Mesenchymal stem cell (in vitro differentiated cells and primary cell): Measurements from ENCODE around the gene TPSG1.
"Not testable (repeated sequence)": the region's sequence is repeated elsewhere in the genome, so short reads cannot be mapped to it uniquely, and the experiment has no call there.

Source experiments
- DNase-seq: peaks from one replicate; pipeline ENCODE4 v3.0.0-alpha.2; 2013
- H2AFZ ChIP-seq: one replicate; pipeline ENCODE4 v1.6.1; 2013; ENCODE audit warnings: low read depth, mild to moderate bottlenecking, control low read depth, inconsistent platforms, low read length, moderate library complexity
- H2AK5ac ChIP-seq: 2 replicates; pipeline ENCODE4 v1.6.1; 2013; ENCODE audit warnings: low read length, moderate library complexity, mild to moderate bottlenecking, inconsistent platforms; ENCODE audit not compliant: severe bottlenecking
- H2BK120ac ChIP-seq: one replicate; pipeline ENCODE4 v1.6.1; 2013; ENCODE audit warnings: low read depth, mild to moderate bottlenecking, inconsistent platforms, low read length, moderate library complexity
- H2BK12ac ChIP-seq, 2 experiments: one replicate each; pipeline ENCODE4 v1.6.1; 2013; ENCODE audit warnings: inconsistent platforms in 2 of 2, low read length in 2 of 2, mild to moderate bottlenecking in 2 of 2, moderate library complexity in 2 of 2, control low read depth in 1 of 2
- H2BK15ac ChIP-seq: one replicate; pipeline ENCODE4 v1.6.1; 2013; ENCODE audit warnings: mild to moderate bottlenecking, low read depth, inconsistent platforms; ENCODE audit not compliant: poor library complexity, severe bottlenecking
- H2BK5ac ChIP-seq: 2 replicates; pipeline ENCODE4 v1.6.1; 2013; ENCODE audit warnings: low read depth, mild to moderate bottlenecking, low read length, control low read depth, inconsistent platforms; ENCODE audit not compliant: poor library complexity, severe bottlenecking
- H3K14ac ChIP-seq, 2 experiments: one replicate each; pipeline ENCODE4 v1.6.1; 2013; ENCODE audit warnings: inconsistent platforms in 2 of 2, low read length in 2 of 2, control low read depth in 1 of 2, mild to moderate bottlenecking in 1 of 2, moderate library complexity in 1 of 2
- H3K18ac ChIP-seq, 2 experiments: one replicate each; pipeline ENCODE4 v1.6.1; 2013; ENCODE audit warnings: inconsistent platforms in 2 of 2, low read length in 2 of 2, control low read depth in 1 of 2, low read depth in 1 of 2, mild to moderate bottlenecking in 1 of 2
- H3K23ac ChIP-seq, 2 experiments: one replicate each; pipeline ENCODE4 v1.6.1; 2013; ENCODE audit warnings: inconsistent platforms in 2 of 2, low read length in 2 of 2, mild to moderate bottlenecking in 2 of 2, moderate library complexity in 2 of 2, control low read depth in 1 of 2
- H3K27ac ChIP-seq: 2 replicates; pipeline ENCODE4 v1.5.1; 2013; ENCODE audit warnings: mild to moderate bottlenecking, moderate library complexity, low read length, control low read depth, inconsistent platforms; ENCODE audit not compliant: poor library complexity, severe bottlenecking
- H3K27me3 ChIP-seq, 2 experiments: 2 replicates each; pipeline versions ENCODE4 v1.6.1 to v1.7.0; 2013; ENCODE audit warnings: low read length in 2 of 2, mild to moderate bottlenecking in 2 of 2, moderate library complexity in 2 of 2, control low read depth in 1 of 2, inconsistent platforms in 1 of 2; ENCODE audit not compliant: control insufficient read depth in 1 of 2, insufficient read depth in 1 of 2
- H3K36me3 ChIP-seq, 2 experiments: 2 replicates each; pipeline versions ENCODE4 v1.6.1 to v1.7.0; 2013; ENCODE audit warnings: low read length in 2 of 2, control low read depth in 1 of 2, inconsistent platforms in 1 of 2, low read depth in 1 of 2, mild to moderate bottlenecking in 1 of 2; ENCODE audit not compliant: insufficient read depth in 2 of 2, control insufficient read depth in 1 of 2
- H3K4ac ChIP-seq, 2 experiments: one replicate each; pipeline ENCODE4 v1.6.1; 2013; ENCODE audit warnings: inconsistent platforms in 2 of 2, low read length in 2 of 2, mild to moderate bottlenecking in 2 of 2, moderate library complexity in 2 of 2, control low read depth in 1 of 2, low read depth in 1 of 2
- H3K4me1 ChIP-seq: 2 replicates; pipeline ENCODE4 v1.6.1; 2013; ENCODE audit warnings: low read depth, low read length, control low read depth; ENCODE audit not compliant: control insufficient read depth, insufficient read depth
- H3K4me2 ChIP-seq: 2 replicates; pipeline ENCODE4 v1.6.1; 2013; ENCODE audit warnings: low read length, mild to moderate bottlenecking, inconsistent platforms; ENCODE audit not compliant: poor library complexity, severe bottlenecking
- H3K4me3 ChIP-seq, 2 experiments: 2 replicates each; pipeline versions ENCODE4 v1.5.1 to v1.7.0; 2013; ENCODE audit warnings: low read length in 2 of 2, mild to moderate bottlenecking in 2 of 2, control low read depth in 1 of 2, low read depth in 1 of 2; ENCODE audit not compliant: insufficient read depth in 1 of 2
- H3K79me1 ChIP-seq: replicated peaks from 2 replicates; pipeline ENCODE4 v1.6.1; 2013; ENCODE audit warnings: mild to moderate bottlenecking, control low read depth, low read length, inconsistent platforms; ENCODE audit not compliant: poor library complexity, severe bottlenecking
- H3K9ac ChIP-seq: 2 replicates; pipeline ENCODE4 v1.7.0; 2013; ENCODE audit warnings: mild to moderate bottlenecking, low read length, moderate library complexity
- H3K9me3 ChIP-seq: 2 replicates; pipeline ENCODE4 v1.7.0; 2013; ENCODE audit warnings: mild to moderate bottlenecking, low read length; ENCODE audit not compliant: control insufficient read depth
- H4K8ac ChIP-seq: one replicate; pipeline ENCODE4 v1.6.1; 2013; ENCODE audit warnings: inconsistent platforms, mild to moderate bottlenecking, low read length, moderate library complexity
- H4K91ac ChIP-seq: one replicate; pipeline ENCODE4 v1.6.1; 2013; ENCODE audit warnings: mild to moderate bottlenecking, low read length, inconsistent platforms
- WGBS: methylation state at CpG from one replicate; pipeline ENCODE4 v1.1.7; 2013; ENCODE audit warnings: mixed read lengths; 5-methylcytosine and 5-hydroxymethylcytosine counted together

TPSG1 gene

DNA sequence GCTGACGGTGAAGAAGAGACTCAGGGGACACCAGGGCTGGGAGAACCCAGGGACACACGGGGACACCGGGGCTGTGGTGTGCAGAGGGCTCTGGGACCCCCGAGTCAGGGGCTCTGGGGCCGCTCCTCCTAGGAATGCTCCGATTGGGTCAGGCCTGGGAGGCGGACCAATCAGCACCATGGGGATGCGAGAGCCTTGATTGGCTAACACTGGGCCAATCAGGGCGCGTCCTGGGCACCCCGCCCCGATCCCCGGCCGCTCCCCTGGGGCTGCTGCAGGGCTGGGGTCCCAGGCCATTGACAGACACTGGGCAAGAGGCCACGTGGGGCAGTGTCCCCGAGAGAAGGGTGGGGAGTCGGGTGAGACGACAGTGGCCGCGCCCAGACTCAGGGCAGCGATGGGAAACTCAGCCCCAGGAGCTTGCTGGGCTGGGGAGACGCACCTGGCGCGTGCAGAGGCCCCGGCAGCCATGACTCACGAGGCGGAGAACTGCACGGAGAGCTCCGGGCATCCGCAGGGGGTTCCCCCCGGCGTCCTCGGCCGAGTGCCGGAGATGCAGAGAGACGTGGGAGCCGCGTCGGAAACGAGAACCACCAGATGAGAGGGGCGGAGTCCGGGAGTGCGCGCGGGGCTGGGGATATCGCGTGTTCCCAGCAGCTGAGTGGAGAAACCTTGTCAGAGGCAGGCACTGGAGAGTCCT is 7.1 kb upstream of the TPSG1 start:
- H3K9ac ChIP-seq, H2AFZ ChIP-seq, H3K23ac ChIP-seq, H3K79me1 ChIP-seq, H3K36me3 ChIP-seq, H2BK5ac ChIP-seq, H3K27ac ChIP-seq, H2BK15ac ChIP-seq, DNase-seq, H4K8ac ChIP-seq, H3K27me3 ChIP-seq, H3K14ac ChIP-seq, H2BK12ac ChIP-seq, H3K4me2 ChIP-seq, H3K4me3 ChIP-seq, H4K91ac ChIP-seq, H2AK5ac ChIP-seq, H3K9me3 ChIP-seq, H3K4me1 ChIP-seq, H3K4ac ChIP-seq, H2BK120ac ChIP-seq, H3K18ac ChIP-seq: not testable (repeated sequence)
- WGBS = no CpG with 5 or more reads among the region's 47 CpGs

GRCh38 chr16:1231301-1231700 is 6.2 kb upstream of the TPSG1 start:
- not testable (repeated sequence) for H3K4me1 ChIP-seq, H3K4me3 ChIP-seq, H2BK12ac ChIP-seq, H3K79me1 ChIP-seq, H3K9ac ChIP-seq, H2BK15ac ChIP-seq, H3K23ac ChIP-seq, H2AFZ ChIP-seq, H2BK5ac ChIP-seq, H3K27me3 ChIP-seq, H3K14ac ChIP-seq, H3K36me3 ChIP-seq, H3K9me3 ChIP-seq, H3K18ac ChIP-seq, H4K91ac ChIP-seq, H3K4me2 ChIP-seq, H4K8ac ChIP-seq, H2AK5ac ChIP-seq, H2BK120ac ChIP-seq, H3K4ac ChIP-seq, H3K27ac ChIP-seq, DNase-seq
- WGBS = no CpG with 5 or more reads among the region's 7 CpGs

DNA sequence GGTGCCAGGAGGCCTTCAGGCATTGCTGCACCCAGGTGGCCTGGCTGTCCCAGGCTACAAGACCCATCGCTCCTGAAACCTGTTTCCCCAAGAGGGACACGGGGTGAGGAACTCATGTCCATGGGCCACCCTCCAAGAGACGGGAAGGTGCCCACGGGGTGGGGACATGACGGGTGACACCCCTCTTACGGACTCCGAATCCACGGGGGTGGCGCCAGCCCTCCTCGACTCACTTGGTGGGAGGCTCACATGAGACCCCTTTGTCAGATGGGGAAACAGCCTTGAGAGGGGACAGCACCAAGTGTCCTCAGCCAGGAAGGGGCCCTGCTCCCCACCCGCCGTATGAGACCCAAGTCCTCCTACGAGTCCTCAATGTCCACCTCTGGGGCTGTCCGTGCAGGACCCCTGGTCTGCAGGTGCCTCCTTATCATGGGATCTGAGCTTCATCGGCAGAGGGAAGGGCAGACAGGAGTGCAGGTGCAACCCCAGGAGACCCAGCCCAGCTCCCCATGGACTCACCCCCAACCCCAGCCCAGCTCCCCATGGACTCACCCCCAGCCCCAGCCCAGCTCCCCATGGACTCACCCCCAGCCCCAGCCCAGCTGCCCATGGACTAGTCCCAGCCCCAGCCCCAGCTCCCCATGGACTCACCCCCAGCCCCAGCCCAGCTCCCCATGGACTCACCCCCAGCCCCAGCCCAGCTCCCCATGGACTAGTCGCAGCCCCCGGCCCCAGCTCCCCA is 5.6 kb upstream of the TPSG1 start:
- H2BK120ac ChIP-seq, H3K79me1 ChIP-seq, H3K9me3 ChIP-seq, H2BK5ac ChIP-seq, H3K4me1 ChIP-seq, H3K4me2 ChIP-seq, H3K14ac ChIP-seq, H3K9ac ChIP-seq, H4K91ac ChIP-seq, H3K23ac ChIP-seq, H3K27ac ChIP-seq, H3K18ac ChIP-seq, DNase-seq, H2AFZ ChIP-seq, H2AK5ac ChIP-seq, H2BK15ac ChIP-seq, H3K27me3 ChIP-seq, H3K4ac ChIP-seq, H2BK12ac ChIP-seq, H3K4me3 ChIP-seq, H3K36me3 ChIP-seq, H4K8ac ChIP-seq: not testable (repeated sequence)
- WGBS = 93% methylated on average over 16 of the region's 17 CpGs

GRCh38 chr16:1230084-1230470 is 5.0 kb upstream of the TPSG1 start, which contains the start of gene TPSB2:
TSS of gene TPSB2 (minus strand) at chr16:1230184. CDS start at chr16:1229951, 233 bp downstream.
- H3K18ac ChIP-seq, H3K9ac ChIP-seq, H3K27me3 ChIP-seq, H3K36me3 ChIP-seq, H3K27ac ChIP-seq, H2BK120ac ChIP-seq, H2AFZ ChIP-seq, H4K8ac ChIP-seq, H2AK5ac ChIP-seq, H3K14ac ChIP-seq, H3K4me3 ChIP-seq, H3K4ac ChIP-seq, H4K91ac ChIP-seq, H2BK15ac ChIP-seq, H2BK12ac ChIP-seq, H2BK5ac ChIP-seq, H3K4me2 ChIP-seq, H3K9me3 ChIP-seq, DNase-seq, H3K23ac ChIP-seq, H3K79me1 ChIP-seq, H3K4me1 ChIP-seq: not testable (repeated sequence)
- 29% methylated on average over 1 of the region's 11 CpGs for WGBS
